Vagina (tissue), 2 donors: ENCODE measurements around the gene WIPF3.

Experiments used
- CTCF ChIP-seq, 3 experiments: fragments of 450-650 bp in 2 of 3; fragments of 200-600 bp in 1 of 3; sonication (generic) in 1 of 3; IDR thresholded peaks; one replicate each; pipeline ENCODE4 v1.5.1; 2017 to 2019; ENCODE audit warnings: antibody characterized with exemption in 3 of 3, mild to moderate bottlenecking in 2 of 3, moderate library complexity in 2 of 3
- POLR2A ChIP-seq, 2 donors: fragments of 450-650 bp; IDR thresholded peaks; one replicate each; pipeline ENCODE4 v1.6.1; 2017; ENCODE audit warnings: antibody characterized with exemption in 2 of 2, mild to moderate bottlenecking in 2 of 2, moderate library complexity in 2 of 2

- TF ChIP-seq CTCF (IDR thresholded peaks at IDR 0.05) = no peak
- no peak for TF ChIP-seq POLR2A (IDR thresholded peaks at IDR 0.05)
Measured at GRCh38 chr7:29831705-29832104, 25.4 kb downstream of the WIPF3 start.
